ENCODE measurements around the gene PSENEN.
A peak's percentile ranks its signal among the peaks of the same experiment; 100 is the strongest.
"Not testable (repeated sequence)": the region's sequence is repeated elsewhere in the genome, so short reads cannot be mapped to it uniquely, and the experiment has no call there.

Gene PSENEN

DNA sequence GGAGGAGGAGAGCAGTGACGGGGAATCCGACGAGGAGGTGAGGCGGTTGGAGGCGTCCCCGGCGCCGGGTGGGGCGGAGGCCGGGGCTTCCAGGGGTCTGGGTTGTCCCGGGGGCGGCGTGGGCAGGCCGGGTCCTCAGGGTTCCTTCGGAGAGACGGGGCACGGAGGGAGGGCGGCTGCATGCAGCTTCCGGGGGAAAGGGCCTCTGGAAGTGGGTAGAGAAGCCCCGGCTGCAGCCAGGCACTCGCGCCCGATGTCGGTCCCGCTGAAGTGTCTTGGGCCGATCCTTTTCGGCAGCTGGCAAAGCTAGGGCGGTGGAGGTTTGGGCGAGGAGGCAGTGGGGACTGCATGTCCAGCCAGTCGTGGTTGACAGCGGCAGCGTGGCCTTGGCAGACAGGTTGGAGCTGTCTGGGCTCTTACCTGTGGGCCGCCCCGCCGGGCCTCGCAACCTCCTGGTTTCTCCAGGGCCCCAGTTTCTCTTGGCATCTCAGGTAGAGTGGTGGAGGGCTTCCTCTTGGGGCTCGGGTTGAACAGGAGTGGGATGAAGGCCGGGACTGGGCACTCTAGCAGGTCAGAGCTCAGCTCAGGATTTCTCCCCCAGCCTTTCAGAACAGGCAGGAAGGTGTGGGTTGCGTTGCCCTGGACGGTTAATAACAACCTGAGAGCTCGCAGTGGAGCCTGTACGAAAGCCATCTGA is 27.0 kb upstream of the PSENEN start:
- peak; percentile 24 for DNase-seq (ENCODE audit: low read depth, low spot score)

GRCh38 chr19:35719402-35720162 is 25.9 kb upstream of the PSENEN start:
- DNase-seq (ENCODE audit: low read depth, low spot score): no peak

GRCh38 chr19:35720163-35720524 is 25.3 kb upstream of the PSENEN start:
- DNase-seq (ENCODE audit: low read depth, low spot score): no peak

GRCh38 chr19:35720648-35721047 is 24.8 kb upstream of the PSENEN start:
- no peak for DNase-seq (ENCODE audit: low read depth, low spot score)

- no peak for DNase-seq (ENCODE audit: low read depth, low spot score)
These were observed 24.1 kb upstream of the PSENEN start for GRCh38 chr19:35721374-35721773.

GRCh38 chr19:35722461-35722860 is 23.0 kb upstream of the PSENEN start:
- no peak for DNase-seq (ENCODE audit: low read depth, low spot score)

DNA sequence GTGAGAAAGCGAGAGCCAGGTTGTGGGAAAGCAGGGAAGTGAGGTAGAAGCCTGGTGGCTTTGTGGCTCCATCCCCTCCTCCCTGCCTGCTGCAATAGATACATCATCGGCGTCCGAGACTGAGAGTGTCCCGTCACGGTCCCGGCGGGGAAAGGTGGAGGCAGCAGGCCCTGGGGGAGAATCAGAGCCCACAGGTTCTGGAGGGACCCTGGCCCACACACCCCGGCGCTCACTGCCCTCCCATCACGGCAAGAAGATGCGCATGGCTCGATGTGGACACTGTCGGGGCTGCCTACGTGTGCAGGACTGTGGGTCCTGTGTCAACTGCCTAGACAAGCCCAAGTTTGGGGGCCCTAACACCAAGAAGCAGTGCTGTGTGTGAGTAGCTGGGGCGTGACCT is 22.6 kb upstream of the PSENEN start:
- DNase-seq (ENCODE audit: low read depth, low spot score): no peak

GRCh38 chr19:35723671-35724070 is 21.8 kb upstream of the PSENEN start:
- no peak for DNase-seq (ENCODE audit: low read depth, low spot score)

DNA sequence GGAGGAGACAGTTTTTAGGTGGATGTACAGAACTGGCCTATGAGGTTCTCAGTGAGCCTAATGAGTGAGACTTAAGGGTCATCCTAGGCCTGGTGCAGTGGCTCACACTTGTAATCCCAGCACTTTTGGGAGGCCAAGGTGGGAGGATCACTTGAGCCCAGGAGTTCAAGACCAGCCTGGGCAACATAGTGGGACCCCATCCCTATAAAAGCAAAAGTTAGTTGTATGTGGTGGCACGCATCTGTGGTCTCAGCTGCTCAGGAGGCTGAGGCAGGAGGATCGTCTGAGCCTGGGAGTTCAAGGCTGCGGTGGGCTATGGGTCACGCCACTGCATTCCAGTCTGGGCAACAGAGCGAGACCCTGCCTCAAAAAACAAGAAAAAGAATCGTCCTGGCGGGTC is 21.3 kb upstream of the PSENEN start:
- DNase-seq (ENCODE audit: low read depth, low spot score): not testable (repeated sequence)

DNA sequence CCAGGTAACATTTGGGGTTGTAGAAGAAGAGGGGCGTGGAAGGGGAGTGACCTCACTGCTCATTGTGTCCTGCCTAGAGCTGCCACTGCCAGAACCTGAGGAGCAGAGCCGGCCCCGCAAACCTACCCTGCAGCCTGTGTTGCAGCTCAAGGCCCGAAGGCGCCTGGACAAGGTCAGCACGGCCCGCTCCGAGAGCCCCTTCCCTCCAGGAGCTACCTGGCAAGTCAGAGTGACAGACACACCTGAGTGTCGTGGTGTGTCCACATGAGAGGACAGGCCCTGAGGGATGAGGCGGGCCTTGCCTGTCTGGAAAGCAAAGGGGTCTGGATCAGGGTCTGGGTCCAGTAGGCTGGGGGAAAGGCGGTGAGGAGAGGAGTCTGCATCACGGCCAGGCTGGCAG is 20.9 kb upstream of the PSENEN start:
- no peak for DNase-seq (ENCODE audit: low read depth, low spot score)

DNA sequence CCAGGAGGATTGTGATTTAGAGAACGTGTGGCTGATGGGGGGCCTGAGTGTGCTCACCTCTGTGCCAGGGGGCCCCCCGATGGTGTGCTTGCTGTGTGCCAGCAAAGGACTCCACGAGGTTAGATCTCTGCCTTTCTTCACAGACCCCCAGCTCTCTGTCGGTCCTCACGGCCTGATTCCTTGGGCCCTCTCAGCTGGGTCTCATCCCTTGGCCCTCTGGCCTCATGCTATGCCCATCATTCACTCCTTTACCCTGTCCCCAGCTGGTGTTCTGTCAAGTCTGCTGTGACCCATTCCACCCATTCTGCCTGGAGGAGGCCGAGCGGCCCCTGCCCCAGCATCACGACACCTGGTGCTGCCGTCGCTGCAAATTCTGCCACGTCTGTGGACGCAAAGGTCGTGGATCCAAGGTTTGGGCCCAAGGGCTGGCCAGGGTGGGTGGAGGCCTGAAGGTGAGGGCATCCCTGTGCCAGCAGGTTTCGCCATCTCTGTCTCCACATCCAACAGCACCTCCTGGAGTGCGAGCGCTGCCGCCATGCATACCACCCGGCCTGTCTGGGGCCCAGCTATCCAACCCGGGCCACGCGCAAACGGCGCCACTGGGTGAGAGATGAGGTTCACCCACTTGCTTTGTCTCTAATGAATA is 20.1 kb upstream of the PSENEN start:
- DNase-seq (ENCODE audit: low read depth, low spot score): no peak

DNA sequence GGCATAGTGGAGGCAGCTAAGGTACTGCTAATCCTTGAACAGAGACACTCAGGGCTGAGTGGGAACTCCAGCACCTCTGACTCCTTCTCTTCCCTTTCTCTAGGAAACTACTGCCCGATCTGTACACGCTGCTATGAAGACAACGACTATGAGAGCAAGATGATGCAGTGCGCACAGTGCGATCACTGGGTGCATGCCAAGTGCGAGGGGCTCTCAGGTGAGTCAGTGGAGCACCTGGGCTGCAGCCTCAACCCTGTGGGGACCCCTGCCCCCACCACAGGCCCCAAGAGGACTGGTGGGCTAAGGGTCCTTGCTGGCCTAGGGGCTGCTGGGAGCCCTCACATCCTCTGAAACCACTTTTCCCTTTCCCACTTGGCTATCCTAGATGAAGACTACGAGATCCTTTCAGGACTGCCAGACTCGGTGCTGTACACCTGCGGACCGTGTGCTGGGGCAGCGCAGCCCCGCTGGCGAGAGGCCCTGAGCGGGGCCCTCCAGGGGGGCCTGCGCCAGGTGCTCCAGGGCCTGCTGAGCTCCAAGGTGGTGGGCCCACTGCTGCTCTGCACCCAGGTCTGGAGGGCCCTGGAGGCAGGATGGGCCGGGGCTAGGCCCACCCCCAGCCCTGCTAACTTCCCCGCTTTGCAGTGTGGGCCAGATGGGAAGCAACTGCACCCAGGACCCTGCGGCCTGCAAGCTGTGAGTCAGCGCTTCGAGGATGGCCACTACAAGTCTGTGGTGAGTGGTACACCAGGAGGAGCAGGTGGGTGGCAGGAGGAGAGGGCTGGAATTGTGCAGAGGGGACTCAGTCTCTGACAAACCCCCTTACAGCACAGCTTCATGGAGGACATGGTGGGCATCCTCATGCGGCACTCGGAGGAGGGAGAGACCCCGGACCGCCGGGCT is 18.1 kb upstream of the PSENEN start:
- no peak for DNase-seq (ENCODE audit: low read depth, low spot score)

DNA sequence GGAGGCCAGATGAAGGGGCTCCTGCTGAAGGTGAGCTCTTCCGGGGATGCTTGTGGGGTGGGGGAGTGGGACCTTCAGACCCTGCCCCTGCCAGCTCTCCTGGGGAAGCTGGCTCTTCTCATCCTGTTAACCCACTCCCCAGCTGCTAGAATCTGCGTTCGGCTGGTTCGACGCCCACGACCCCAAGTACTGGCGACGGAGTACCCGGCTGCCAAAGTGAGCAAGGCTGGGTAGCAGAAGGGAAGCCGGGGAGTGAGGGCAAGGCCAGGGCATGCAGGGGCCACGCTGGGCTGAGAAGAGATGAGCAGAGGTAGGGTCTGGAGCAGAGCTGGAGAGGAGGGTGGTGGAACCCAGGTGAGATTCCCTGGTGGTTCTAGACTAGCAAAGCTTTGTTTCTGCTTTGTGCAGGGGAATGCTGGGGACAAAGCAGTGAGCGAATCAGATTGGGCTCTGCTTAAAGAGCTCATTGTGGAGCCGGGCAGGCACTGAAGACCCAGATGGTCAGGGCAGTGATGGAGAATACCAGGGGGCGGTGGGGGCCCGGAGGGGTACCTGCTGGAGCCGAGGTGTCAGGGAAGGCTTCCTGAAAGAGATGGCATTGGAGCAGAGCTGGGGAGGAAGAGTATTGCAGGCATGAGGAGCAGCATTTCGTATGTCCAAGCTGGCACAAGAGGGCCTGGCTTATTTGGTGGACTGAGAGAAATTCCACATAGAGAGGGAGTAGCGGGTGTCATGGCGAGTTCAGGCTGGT is 17.3 kb upstream of the PSENEN start:
- no peak for DNase-seq (ENCODE audit: low read depth, low spot score)

DNA sequence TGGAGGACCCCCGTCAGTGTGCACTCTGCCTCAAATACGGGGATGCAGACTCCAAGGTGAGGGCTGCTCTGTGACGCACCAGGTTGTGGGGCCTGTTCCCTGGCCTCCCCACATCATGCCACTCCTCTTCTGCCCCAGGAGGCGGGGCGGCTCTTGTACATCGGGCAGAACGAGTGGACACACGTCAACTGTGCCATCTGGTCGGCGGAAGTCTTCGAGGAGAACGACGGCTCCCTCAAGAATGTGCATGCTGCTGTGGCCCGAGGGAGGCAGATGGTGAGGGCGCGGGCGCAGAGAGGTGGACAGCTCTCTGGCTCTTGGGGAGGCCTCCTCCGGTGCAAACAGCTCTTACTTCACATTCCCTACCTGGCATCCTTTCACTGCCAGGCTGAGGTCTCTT is 16.4 kb upstream of the PSENEN start:
- DNase-seq (ENCODE audit: low read depth, low spot score): no peak

- no peak for DNase-seq (ENCODE audit: low read depth, low spot score)
These were observed 15.7 kb upstream of the PSENEN start for GRCh38 chr19:35729763-35730162.

GRCh38 chr19:35730326-35730725 is 15.1 kb upstream of the PSENEN start:
- no peak for DNase-seq (ENCODE audit: low read depth, low spot score)

GRCh38 chr19:35731353-35731752 is 14.1 kb upstream of the PSENEN start:
- no peak for DNase-seq (ENCODE audit: low read depth, low spot score)

- no peak for DNase-seq (ENCODE audit: low read depth, low spot score)
These were observed 13.6 kb upstream of the PSENEN start for GRCh38 chr19:35731779-35732405.

- DNase-seq (ENCODE audit: low read depth, low spot score): no peak
These were observed 12.8 kb upstream of the PSENEN start for GRCh38 chr19:35732540-35733179.
